ENCODE results near the gene MCF2L2.

DNA sequence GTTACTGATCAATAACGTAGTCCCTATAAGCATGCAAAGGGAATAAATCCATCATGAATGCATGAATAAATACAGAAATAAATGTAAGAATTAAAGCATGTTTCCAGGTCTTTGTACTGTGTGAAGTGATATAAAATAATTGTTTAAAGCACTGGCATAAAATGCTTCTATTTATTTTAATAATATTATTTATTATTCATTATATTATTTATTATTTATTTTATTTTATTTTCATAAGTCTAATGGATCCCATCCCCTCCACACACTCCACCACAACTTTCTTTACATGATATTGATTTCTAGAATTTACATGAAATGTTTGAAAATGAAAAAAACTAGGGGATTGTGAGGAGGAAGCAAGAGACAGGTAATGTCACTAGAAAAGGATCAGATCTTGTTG is 73.5 kb downstream of the MCF2L2 start:
- TF ChIP-seq, protein P1, sequence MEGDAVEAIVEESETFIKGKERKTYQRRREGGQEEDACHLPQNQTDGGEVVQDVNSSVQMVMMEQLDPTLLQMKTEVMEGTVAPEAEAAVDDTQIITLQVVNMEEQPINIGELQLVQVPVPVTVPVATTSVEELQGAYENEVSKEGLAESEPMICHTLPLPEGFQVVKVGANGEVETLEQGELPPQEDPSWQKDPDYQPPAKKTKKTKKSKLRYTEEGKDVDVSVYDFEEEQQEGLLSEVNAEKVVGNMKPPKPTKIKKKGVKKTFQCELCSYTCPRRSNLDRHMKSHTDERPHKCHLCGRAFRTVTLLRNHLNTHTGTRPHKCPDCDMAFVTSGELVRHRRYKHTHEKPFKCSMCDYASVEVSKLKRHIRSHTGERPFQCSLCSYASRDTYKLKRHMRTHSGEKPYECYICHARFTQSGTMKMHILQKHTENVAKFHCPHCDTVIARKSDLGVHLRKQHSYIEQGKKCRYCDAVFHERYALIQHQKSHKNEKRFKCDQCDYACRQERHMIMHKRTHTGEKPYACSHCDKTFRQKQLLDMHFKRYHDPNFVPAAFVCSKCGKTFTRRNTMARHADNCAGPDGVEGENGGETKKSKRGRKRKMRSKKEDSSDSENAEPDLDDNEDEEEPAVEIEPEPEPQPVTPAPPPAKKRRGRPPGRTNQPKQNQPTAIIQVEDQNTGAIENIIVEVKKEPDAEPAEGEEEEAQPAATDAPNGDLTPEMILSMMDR (conservative IDR thresholded peaks at IDR 0.05; ENCODE audit: low read depth in 2 of 2) = no peak
- no peak for TF ChIP-seq EZH2 (IDR thresholded peaks at IDR 0.05; ENCODE audit: low read depth, unreplicated experiment)
- TF ChIP-seq ZNF331 (CRISPR knock-in tag; IDR thresholded peaks at IDR 0.05; ENCODE audit: low read depth) = no peak
- no peak for TF ChIP-seq POLR2AphosphoS5 (IDR thresholded peaks at IDR 0.05; ENCODE audit: low read depth)
- no peak for TF ChIP-seq EZH2phosphoT487 (IDR thresholded peaks at IDR 0.05; ENCODE audit: unreplicated experiment)

Measured in GM23338 (cell line).